Embryonic facial prominence (tissue), 1 donor: Measurements from ENCODE around the gene HIBADH.
"Not testable (repeated sequence)": the region's sequence is repeated elsewhere in the genome, so short reads cannot be mapped to it uniquely, and the experiment has no call there.

Experiments used
- DNase-seq: peaks from one replicate; pipeline ENCODE4 v3.0.0-alpha.2; 2016; ENCODE audit errors: extremely low spot score

HIBADH gene

GRCh38 chr7:27547401-27547800 lies 115.3 kb downstream of the HIBADH start:
- DNase-seq, result no peak

- DNase-seq, result no peak
Measured at GRCh38 chr7:27546610-27547009, 116.1 kb downstream of the HIBADH start.

GRCh38 chr7:27535795-27536194 lies 126.9 kb downstream of the HIBADH start:
- no peak for DNase-seq

GRCh38 chr7:27533652-27534081 lies 129.0 kb downstream of the HIBADH start:
- no peak for DNase-seq

- DNase-seq, result no peak
Measured at GRCh38 chr7:27532314-27532713, 130.4 kb downstream of the HIBADH start.

- DNase-seq, result no peak
Measured at GRCh38 chr7:27527348-27527714, 135.4 kb downstream of the HIBADH start.

GRCh38 chr7:27526611-27527347 lies 135.9 kb downstream of the HIBADH start:
- DNase-seq, result no peak

GRCh38 chr7:27526131-27526530 lies 136.6 kb downstream of the HIBADH start:
- DNase-seq, result no peak

GRCh38 chr7:27523321-27523720 lies 139.4 kb downstream of the HIBADH start:
- no peak for DNase-seq

GRCh38 chr7:27522566-27522965 lies 140.1 kb downstream of the HIBADH start:
- no peak for DNase-seq

- no peak for DNase-seq
Measured at GRCh38 chr7:27520815-27521790, 141.6 kb downstream of the HIBADH start.

- no peak for DNase-seq
Measured at GRCh38 chr7:27519793-27520469, 142.8 kb downstream of the HIBADH start.

GRCh38 chr7:27518561-27519350 lies 143.9 kb downstream of the HIBADH start:
- DNase-seq, result no peak

GRCh38 chr7:27516421-27516820 lies 146.3 kb downstream of the HIBADH start:
- DNase-seq, result no peak

- DNase-seq, result no peak
Measured at GRCh38 chr7:27515933-27516332, 146.8 kb downstream of the HIBADH start.

GRCh38 chr7:27514861-27515260 lies 147.8 kb downstream of the HIBADH start:
- DNase-seq, result no peak

- DNase-seq, result no peak
Measured at GRCh38 chr7:27513885-27514284, 148.8 kb downstream of the HIBADH start.

GRCh38 chr7:27511370-27511769 lies 151.3 kb downstream of the HIBADH start:
- not testable (repeated sequence) for DNase-seq

GRCh38 chr7:27510541-27510940 lies 152.1 kb downstream of the HIBADH start:
- DNase-seq, result no peak

- DNase-seq, result not testable (repeated sequence)
Measured at GRCh38 chr7:27501879-27502278, 160.8 kb downstream of the HIBADH start.

GRCh38 chr7:27501001-27501400 lies 161.7 kb downstream of the HIBADH start:
- DNase-seq, result no peak
